SKM-1 treated with dmso at 0.1 percent for 144 hours (cell line): ENCODE results near the gene EHD3.

Experiments used
- DNase-seq: peaks from one replicate; lab custom pipeline; 2025; ENCODE audit not compliant: unreplicated experiment; lab: John Stamatoyannopoulos, UW

The EHD3 gene

DNA sequence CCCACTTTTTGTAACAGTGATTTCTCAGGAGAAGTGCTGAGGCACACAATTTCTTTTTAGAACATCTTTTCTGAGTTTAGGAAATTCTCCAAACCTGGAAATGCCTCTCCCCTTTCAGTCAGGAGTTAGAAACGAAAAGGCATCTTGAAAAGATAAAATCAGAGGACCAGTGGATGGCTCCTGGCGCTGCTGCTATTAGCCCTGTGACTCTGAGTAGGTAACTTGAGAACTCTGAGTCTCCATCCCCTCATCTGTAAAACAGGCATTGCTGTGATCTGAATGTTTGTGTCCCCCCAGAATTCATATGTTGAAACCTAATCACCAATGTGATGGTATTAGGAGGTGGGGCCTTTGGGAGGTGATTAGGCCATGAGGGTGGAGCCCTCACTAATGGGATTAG is 50.2 kb downstream of the EHD3 start:
- DNase-seq = no peak

DNA sequence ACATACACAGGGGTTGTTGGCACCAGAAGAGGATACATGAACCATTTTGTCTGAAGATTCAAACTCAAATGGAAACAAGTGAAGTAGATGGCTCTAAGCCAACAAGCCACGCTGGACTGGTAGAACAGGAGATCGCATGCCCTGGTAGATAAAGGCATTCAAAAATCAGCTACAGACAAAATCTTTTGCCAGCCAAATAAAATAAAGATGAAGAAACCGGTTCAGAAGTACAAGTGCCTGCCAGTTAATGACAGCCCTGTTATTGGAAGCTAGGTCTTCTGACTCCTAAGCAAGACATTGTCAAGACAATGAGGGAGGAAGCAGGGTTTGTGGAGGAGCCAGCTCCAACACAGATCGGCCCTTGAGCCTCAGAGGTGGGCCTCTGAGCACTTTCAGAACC is 52.3 kb downstream of the EHD3 start:
- DNase-seq = no peak

DNA sequence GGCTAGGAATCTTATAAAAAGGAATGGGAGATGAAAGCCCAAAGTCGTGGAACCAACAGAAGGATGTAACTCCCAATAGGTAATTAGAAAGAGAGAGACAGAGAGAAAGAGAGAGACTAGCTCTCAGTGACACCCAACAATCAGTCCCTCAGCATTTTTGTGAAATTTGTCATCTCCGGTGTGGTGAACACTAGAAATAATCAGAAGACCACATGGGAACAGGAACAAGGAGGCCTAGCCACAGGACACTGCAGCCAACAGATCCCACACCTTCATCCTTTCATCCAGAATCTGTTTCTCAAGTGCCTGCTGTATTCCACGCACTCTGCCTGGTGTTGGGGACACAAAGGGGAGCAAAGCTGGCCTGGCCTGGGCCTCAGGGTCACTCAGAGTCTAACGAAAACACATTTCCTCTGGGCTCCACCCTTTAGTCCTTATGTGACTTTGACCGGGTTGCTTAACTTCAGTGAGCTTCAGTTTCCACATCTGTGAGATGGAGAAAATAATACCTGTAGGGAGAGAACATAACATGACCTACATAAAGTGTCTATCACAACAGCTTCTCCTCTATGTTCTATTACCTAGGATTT is 53.1 kb downstream of the EHD3 start:
- no peak for DNase-seq

DNA sequence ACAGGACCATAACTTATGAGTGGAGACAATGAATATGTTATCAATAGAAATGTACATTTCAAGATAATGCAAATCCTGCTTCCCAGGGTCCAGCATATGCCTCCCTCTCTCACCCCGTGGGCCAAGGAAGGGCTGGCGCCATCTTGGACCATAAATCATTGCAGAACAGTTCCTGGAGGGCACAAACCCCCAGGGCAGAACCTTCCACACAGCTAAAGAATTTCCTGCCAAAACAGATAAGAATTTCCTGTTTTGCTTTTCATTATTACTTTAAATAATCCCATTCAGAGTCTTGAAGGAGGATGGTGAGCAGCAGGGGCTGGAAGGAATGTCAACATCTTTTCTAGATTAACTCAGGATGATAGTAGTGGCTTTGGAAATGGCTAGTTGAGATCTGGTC is 53.7 kb downstream of the EHD3 start:
- DNase-seq = no peak

DNA sequence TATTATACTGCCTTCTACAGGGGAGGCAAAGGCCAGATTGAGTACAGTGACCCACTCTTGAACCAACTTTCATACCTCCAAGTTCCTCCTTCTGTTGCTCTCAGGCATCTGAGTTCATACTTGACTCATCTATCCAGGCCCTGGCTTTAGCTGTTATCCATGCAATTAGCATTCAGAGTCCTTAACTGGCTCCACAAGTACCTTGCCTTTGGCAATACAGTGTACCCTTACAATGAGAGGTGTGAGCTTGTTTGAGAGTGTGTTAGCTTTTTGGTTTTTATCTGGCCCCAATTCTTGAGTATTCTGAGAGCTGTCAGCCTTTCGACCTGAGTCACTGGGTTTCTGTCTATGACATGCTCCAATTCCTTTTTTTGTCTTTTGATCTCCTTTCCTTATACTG is 60.2 kb downstream of the EHD3 start:
- DNase-seq = no peak

DNA sequence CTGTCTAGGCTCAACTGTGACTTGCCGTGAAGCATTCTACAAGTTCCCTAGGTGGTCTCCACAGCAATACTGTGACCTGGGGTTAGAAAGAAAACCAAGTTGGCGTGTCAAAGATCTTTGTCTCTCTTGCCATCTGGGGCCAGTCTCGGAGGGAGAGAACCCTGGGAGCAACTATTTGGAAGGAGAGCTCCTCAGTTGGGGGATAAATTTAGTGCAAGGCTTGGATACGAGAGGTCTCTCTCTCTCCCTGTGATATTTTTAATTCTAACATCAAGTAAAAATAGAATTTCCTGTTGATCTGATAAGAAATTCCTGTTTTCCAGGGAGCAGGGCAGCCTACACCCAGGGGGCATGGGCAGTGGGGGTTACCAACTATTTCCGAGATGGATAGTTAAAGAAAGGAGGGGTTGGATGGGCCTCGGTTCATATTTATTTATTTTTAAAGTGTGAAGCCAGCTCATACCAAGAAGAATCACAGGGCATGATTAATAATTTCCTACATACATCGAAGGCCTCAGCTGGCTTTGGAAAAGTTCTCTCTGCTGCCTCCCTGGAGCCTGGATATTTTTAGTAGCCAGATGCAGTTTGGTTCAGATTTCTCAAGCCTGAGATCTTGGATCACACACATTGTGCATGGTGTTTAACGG is 62.8 kb downstream of the EHD3 start:
- no peak for DNase-seq

DNA sequence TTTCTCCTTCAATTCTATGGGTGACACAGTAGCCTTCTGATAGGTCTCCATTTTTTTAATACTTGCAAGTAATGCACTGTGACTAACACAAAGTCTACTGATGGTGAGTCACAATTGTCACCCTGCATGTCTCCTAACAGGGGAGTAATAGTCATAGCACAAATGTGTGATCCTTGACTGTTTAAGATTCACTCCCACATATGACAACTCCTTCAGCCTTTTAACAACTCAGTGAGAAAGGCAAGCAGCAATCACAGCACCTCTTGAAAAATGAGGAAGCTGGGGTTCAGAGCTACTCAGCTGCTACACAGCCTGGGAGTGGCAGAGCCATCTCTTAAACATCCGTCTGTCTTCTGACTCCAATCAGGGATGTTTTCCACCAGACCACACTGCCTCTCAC is 63.8 kb downstream of the EHD3 start:
- DNase-seq = peak; percentile 24

DNA sequence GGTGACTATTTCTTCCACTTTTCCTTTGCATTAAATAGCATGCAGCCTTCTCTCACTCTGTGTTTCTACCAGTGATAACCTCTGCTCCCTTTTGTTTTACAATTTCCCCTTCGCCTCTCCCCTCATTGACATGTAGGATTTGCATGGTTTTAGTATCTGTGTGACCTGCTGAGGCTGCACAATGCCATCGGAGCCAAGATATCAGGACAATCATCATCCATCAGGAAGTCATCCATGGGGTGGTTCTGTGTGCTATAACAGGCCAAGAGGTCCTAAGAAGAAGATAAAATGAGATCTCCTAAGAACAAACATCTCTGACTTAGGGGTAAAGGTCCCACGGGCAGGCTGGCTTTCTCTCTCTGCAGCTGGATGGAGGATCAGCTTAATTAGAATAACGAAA is 65.6 kb downstream of the EHD3 start:
- no peak for DNase-seq

DNA sequence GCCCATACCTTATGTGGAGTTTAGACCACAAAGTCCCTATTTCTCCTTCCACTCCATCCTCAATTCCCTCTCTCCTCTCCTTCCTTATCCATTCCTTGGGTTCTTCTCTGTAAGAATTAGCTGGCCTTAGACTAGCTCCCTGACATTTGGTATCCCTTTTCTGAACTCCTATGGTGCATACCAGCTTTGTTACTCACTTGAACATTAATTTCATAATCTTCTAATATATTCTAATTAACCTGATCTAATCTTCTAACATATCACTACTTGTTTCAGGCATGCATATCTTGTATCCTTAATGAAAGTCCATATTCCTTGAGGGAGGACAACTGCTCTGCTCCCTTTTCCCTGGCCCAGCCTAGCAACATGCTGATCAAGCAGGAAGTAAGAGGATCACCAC is 66.4 kb downstream of the EHD3 start:
- DNase-seq = no peak

DNA sequence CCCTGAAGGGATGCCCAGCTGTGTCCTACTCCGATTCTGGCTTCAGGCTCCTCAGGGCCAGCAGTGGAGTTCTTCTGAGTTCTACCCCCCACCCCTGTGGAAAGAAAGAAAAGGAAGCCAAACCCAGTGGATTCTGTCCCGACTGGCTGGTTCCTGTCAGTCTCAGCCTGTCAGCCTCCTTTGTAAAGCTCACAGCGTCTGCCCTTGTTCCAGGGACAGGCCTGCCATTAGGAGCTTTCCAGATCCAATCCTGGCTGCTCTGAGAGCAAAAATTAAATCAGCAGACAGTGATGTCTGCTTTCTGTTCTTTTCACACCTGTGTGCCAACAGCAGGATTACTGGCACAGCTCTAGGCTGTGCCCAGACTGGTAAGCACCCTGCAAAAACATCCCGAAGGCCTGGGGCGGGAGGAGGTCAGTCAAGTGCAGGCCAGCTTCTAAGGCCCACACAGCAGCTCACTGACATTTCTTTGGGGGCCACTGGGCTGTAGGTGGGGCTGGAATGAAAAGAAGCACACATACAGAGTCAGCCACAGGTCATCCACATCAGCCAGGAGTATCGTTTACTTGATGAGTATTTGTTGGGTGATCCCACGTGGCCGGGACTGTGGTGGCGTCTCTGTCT is 69.1 kb downstream of the EHD3 start:
- DNase-seq = no peak

DNA sequence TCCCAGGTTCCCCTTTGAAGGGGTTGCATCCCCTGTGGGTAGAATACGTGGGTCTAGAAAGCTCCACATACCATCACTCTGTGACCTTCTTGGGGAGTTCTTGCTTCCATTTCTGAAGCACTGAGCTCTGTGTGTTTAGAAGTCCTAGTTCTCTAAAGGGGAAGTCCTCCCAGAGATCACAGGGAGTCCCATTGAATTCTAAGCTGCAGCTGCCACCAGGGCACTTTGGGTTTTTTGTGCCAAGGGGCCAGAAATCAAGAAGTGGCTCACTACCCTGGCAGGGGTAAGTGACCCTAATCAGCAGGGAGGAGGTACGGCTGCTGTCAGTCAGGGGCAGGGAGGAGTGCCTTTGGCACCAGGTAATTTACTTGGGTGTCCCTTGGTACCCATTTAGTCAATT is 70.9 kb downstream of the EHD3 start:
- DNase-seq = no peak

DNA sequence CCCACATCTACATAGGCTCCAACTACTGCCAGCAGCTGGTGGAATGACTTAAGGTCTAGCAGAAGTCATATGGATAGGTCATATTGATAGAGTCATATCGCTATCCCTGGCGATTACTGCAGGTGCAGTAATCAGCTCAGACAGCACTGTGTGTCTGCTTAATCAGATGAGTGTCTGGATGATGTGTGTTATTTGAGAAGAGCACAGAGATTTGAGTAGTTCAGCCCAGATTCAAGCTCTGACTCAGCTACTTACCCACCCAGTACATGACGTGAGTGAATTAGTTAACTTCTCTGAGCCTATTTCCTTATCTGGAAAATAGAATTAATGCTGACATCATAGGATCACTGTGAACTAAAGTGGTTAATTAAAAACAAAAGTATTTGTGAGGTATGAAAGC is 78.9 kb downstream of the EHD3 start:
- DNase-seq = no peak

DNA sequence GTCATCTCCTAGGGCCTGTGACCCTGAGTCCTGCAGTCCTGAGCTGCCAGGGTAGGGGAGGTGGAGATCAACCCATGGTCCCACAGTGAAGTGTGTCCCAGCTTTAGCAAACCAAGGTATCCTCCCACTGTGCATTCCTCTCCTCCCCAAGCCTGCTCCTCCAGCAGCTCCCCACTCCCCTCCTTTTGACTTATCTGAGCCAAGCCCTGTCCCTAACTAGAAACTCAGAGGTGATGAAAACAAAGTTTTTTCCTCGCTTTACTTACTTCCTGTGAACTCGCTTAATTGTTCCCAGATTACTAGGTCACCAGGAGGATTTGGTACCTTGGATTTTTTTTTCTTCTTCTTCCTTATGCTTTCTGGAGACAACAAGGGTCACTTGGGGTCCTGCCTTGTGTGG is 80.8 kb downstream of the EHD3 start:
- no peak for DNase-seq

DNA sequence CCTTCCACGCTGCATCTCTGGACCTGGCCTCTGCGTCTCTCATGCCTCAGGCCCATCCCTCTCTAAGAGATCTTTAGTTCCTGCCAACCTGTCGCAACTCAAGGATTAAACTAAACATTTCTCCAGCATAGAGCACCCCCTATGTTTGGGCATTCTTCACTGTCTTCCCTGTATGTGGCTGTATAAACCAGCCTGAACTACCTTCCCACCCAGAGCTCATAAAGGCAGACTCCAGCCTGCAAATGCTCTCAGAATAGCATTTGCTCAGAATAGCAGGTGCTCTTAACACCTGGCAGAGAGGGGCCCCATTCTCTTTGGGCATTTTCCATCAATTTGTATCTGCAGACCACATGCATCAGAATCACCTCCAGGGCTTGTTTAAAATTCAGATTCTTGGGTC is 83.4 kb downstream of the EHD3 start:
- no peak for DNase-seq

DNA sequence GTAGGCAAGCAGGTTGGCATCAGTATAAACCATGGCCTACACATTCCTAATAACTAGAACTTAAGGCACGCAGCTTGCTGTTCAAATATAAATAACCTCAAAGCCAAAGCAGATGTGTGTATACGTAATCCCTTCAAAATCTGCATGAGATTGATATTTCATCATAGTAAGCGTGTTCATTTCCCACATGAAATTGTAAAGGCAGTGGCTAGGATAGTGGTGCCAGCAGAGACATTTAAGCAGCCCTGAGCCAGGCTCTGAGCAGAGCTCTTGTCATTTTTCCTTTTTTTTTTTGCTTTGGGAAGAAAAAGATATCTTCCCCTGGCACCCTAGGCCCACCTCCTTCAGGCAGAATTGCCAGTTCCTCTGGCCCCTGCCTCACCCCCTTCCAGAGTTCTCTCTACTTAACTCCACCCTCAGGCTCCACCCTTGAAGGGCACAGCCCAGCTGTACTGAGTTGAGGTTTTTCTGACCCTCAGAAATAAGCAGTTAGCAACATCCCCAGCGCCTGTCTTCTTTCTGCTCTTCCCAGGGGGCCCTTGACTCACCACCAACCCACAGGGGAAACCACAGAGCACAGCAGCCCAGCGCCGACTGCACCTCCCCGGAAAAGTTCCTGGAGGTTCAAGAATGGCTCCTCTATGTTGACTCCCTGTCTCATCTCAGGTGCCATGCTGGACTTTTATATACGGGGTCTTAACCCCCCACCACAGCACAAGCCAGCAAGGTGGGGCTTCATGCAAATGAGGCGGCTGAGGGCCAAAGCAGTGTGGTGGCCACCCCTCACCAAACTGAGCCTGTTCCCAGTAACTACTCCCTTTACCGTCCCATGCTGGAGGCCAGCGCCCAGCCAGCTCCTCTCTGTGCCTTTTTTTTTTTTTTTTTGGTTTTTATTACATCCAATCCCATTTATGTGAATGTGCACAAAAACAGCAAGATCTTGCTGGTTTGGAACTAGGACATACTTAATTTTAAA is 84.7 kb downstream of the EHD3 start:
- peak; percentile 88 for DNase-seq
